Fibroblast of lung (primary cell): ENCODE data around the gene ZNF275. TPM values are rescaled to one million over a fixed set of nuclear protein-coding genes. Genes with fewer than 3 reads are reported as not detected.

Experiments used
- DNase-seq, 2 donors: peaks; one replicate each; pipeline versions ENCODE4 v3.0.0 to v3.0.0-alpha.2; 2010; ENCODE audit warnings: low read depth in 2 of 2
- H2AFZ ChIP-seq: 2 replicates; pipeline ENCODE4 v1.5.1; 2012; ENCODE audit warnings: low read length, control low read depth, inconsistent platforms
- H3K27ac ChIP-seq: 2 replicates; pipeline ENCODE4 v1.5.1; 2011; ENCODE audit warnings: low read length, control low read depth; ENCODE audit not compliant: insufficient read depth
- H3K27me3 ChIP-seq: 2 replicates; pipeline ENCODE4 v1.5.1; 2011; ENCODE audit warnings: mild to moderate bottlenecking, low read length; ENCODE audit not compliant: control insufficient read depth, insufficient read depth
- H3K36me3 ChIP-seq: 2 replicates; pipeline ENCODE4 v1.5.1; 2011; ENCODE audit warnings: low read length; ENCODE audit not compliant: control insufficient read depth, insufficient read depth
- H3K4me1 ChIP-seq: 2 replicates; pipeline ENCODE4 v1.5.1; 2011; ENCODE audit warnings: low read length; ENCODE audit not compliant: control insufficient read depth, insufficient read depth; ENCODE audit errors: extremely low read depth
- H3K4me2 ChIP-seq: 2 replicates; pipeline ENCODE4 v1.5.1; 2011; ENCODE audit warnings: low read length, control low read depth; ENCODE audit not compliant: insufficient read depth; ENCODE audit errors: extremely low read depth
- H3K4me3 ChIP-seq, 4 experiments: fragments of 200-600 bp in 1 of 4; sonication (generic) in 1 of 4; replicated peaks in 1 of 4; 2 replicates each; pipeline ENCODE4 v1.5.1; 2011 to 2016; ENCODE audit warnings: low read length in 4 of 4, low read depth in 3 of 4, mild to moderate bottlenecking in 3 of 4, control low read depth in 2 of 4, inconsistent platforms in 1 of 4, mixed read lengths in 1 of 4; ENCODE audit not compliant: insufficient read depth in 1 of 4; ENCODE audit errors: control extremely low read depth in 1 of 4
- H3K79me2 ChIP-seq: 2 replicates; pipeline ENCODE4 v1.5.1; 2012; ENCODE audit warnings: mild to moderate bottlenecking, low read length, inconsistent platforms; ENCODE audit not compliant: control insufficient read depth, insufficient read depth
- H3K9ac ChIP-seq: 2 replicates; pipeline ENCODE4 v1.5.1; 2011; ENCODE audit warnings: mild to moderate bottlenecking, low read length, control low read depth; ENCODE audit not compliant: insufficient read depth
- H3K9me3 ChIP-seq: 2 replicates; pipeline ENCODE4 v1.5.1; 2012; ENCODE audit warnings: low read depth, low read length; ENCODE audit not compliant: control insufficient read depth, insufficient read depth
- H4K20me1 ChIP-seq: 2 replicates; pipeline ENCODE4 v1.5.1; 2011; ENCODE audit warnings: low read length; ENCODE audit not compliant: control insufficient read depth, insufficient read depth; ENCODE audit errors: extremely low read depth
- CTCF ChIP-seq, 2 donors: IDR thresholded peaks in 1 of 2; conservative IDR thresholded peaks in 1 of 2; 1 replicate in 1 of 2; 2 replicates in 1 of 2; pipeline ENCODE4 v1.5.1; 2011 to 2012; ENCODE audit warnings: low read length in 2 of 2, control low read depth in 1 of 2, inconsistent platforms in 1 of 2, low read depth in 1 of 2, mild to moderate bottlenecking in 1 of 2
- EZH2 ChIP-seq: IDR thresholded peaks from 2 replicates; pipeline ENCODE4 v1.5.1; 2012; ENCODE audit warnings: low read length, control low read depth, mild to moderate bottlenecking; ENCODE audit errors: missing control alignments
- polyA plus RNA-seq, 2 donors: library from polyadenylated mRNA; depleted of rRNA in 1 of 2; stranded (reverse) in 1 of 2; unstranded in 1 of 2; fragments of >200 nt; gene quantifications; 2 replicates each; pipeline ENCODE4 v1.2.1, GENCODE V29; 2011 to 2012; ENCODE audit warnings: missing spikeins in 1 of 2
- total RNA-seq: library from RNA; depleted of rRNA; stranded (reverse); fragments of >200 nt; gene quantifications from 2 replicates; pipeline ENCODE4 v1.2.1, GENCODE V29; 2014

The ZNF275 gene
- total and polyA plus RNA-seq, 2 donors (not counting 1 experiment from before 2014, with no cell fraction given), result 6.3 to 12.2 TPM

- TF ChIP-seq CTCF (conservative IDR thresholded peaks at IDR 0.05 in 1 of 2, IDR thresholded peaks at IDR 0.05 in 1 of 2; ENCODE audit: low read depth in 1 of 2, low read length in 2 of 2) (no peak), EZH2 (no peak)
- Histone ChIP-seq H3K27ac (no peak overlapping the region), H3K27me3 (no peaks in the 10 kb centered on the region), H3K4me1 (no peaks in the 10 kb centered on the region), H3K4me3 (no peak overlapping the region), H3K4me2 (no peak overlapping the region), H3K9me3 (no peaks in the 10 kb centered on the region), H3K79me2 (no peaks in the 10 kb centered on the region), H2AFZ (no peak overlapping the region), H3K9ac (no peak overlapping the region), H4K20me1 (no peaks in the 10 kb centered on the region), H3K36me3 (no peaks in the 10 kb centered on the region)
- no peak for DNase-seq
Observed at GRCh38 chrX:153310901-153311300, 23.1 kb upstream of the ZNF275 start.

DNA sequence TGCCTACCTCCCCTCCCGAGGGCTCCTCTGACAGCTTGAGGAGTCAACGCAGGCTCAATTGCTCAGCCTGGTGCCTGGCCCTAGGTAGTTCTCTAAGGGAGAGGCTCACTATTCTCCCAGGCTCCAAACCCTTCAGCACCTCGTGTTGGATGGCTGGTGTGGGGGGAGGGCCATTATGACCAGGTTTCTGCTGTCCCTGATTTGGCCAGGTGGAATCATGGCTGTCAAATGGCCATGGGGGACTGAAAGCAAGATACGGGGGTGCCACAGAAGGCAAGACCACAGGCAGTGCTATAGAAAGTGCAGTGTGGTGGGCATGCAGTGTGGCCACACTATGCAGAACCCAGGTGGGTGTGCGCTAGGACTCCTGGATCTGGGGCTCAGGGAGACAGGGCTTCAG is 21.9 kb upstream of the ZNF275 start:
- H2AFZ ChIP-seq, result no peak overlapping the region
- TF ChIP-seq CTCF (conservative IDR thresholded peaks at IDR 0.05 in 1 of 2, IDR thresholded peaks at IDR 0.05 in 1 of 2; ENCODE audit: low read depth in 1 of 2, low read length in 2 of 2) (no peak), EZH2 (no peak)
- no peak for DNase-seq

DNA sequence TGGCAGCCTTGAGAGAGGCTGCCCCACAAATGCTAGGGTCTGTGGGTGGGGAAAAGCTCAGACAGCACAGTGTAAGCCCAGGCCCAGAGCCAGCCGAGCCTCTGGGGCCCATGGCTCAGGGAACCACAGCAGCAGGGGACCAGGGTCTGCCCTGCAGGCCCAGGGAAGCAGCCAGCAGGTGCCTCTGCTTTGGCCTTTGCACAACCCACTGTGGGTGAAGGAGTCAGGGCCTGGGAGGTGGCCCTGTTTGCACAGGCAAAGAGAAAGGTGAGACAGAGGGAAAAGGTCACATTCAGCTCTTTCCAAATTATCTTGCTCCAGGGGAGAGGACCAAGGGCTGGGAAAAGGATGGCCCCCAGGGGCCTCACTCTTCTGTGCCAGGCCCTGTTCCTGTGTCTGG is 21.1 kb upstream of the ZNF275 start:
- TF ChIP-seq CTCF (conservative IDR thresholded peaks at IDR 0.05 in 1 of 2, IDR thresholded peaks at IDR 0.05 in 1 of 2; ENCODE audit: low read depth in 1 of 2, low read length in 2 of 2) (no peak), EZH2 (no peak)

More for the DNA sequence above, 21.9 kb upstream of the ZNF275 start:
- H4K20me1 ChIP-seq, result no peaks in the 10 kb centered on the region
- H3K27ac ChIP-seq, result no peak overlapping the region
- H3K9me3 ChIP-seq, result no peaks in the 10 kb centered on the region
- no peaks in the 10 kb centered on the region for H3K36me3 ChIP-seq
- H3K9ac ChIP-seq, result no peak overlapping the region
- H3K4me3 ChIP-seq, result no peak overlapping the region
- H3K4me2 ChIP-seq, result no peak overlapping the region
- no peaks in the 10 kb centered on the region for H3K4me1 ChIP-seq
- H3K27me3 ChIP-seq, result no peaks in the 10 kb centered on the region
- H3K79me2 ChIP-seq, result no peaks in the 10 kb centered on the region

More for the DNA sequence above, 21.1 kb upstream of the ZNF275 start:
- Histone ChIP-seq H3K4me1 (no peaks in the 10 kb centered on the region), H3K4me3 (no peak overlapping the region), H3K36me3 (no peaks in the 10 kb centered on the region), H3K27ac (no peak overlapping the region), H3K9ac (no peak overlapping the region), H3K4me2 (no peak overlapping the region), H3K27me3 (no peaks in the 10 kb centered on the region), H4K20me1 (no peaks in the 10 kb centered on the region), H2AFZ (no peak overlapping the region), H3K9me3 (no peaks in the 10 kb centered on the region), H3K79me2 (no peaks in the 10 kb centered on the region)
- DNase-seq, result no peak
